H1 (cell line): ENCODE data around the gene MID2. TPM values are rescaled to one million over a fixed set of nuclear protein-coding genes. Genes with fewer than 3 reads are reported as not detected.
A peak's percentile ranks its signal among the peaks of the same experiment; 100 is the strongest.

ENCODE experiments used
- CTCF ChIA-PET: fragments of 300-600 bp; sonication (Branson Sonifier 250); formaldehyde crosslinking; loops from one replicate; lab custom pipeline; 2021; ENCODE audit not compliant: partially characterized antibody; lab: Charles Lee
- POLR2A ChIA-PET: fragments of 300-600 bp; sonication (Branson Sonifier 250); formaldehyde crosslinking; loops from one replicate; lab custom pipeline; 2021; ENCODE audit warnings: inconsistent platforms; ENCODE audit not compliant: partially characterized antibody; lab: Charles Lee
- DNase-seq, 2 experiments: peaks; one replicate each; pipeline versions ENCODE4 v3.0.0 to v3.0.0-alpha.2; 2010 to 2022; ENCODE audit warnings: low spot score in 2 of 2, low read depth in 1 of 2, mixed read lengths in 1 of 2
- FAIRE-seq: peaks from 2 replicates; lab custom pipeline; 2011; peaks lifted over from hg19 to GRCh38; lab: Jason Lieb, UNC
- H2AFZ ChIP-seq: 2 replicates; pipeline ENCODE4 v1.8.1; 2012; ENCODE audit warnings: low read length, inconsistent platforms
- H2AK5ac ChIP-seq: 2 replicates; pipeline ENCODE4 v1.6.1; 2013; ENCODE audit warnings: low read depth, low read length
- H2BK120ac ChIP-seq: replicated peaks from 2 replicates; pipeline ENCODE3; 2013; ENCODE audit warnings: low read depth, low read length, inconsistent platforms
- H2BK12ac ChIP-seq: 2 replicates; pipeline ENCODE4 v1.6.1; 2013; ENCODE audit warnings: low read depth, low read length
- H2BK15ac ChIP-seq: 2 replicates; pipeline ENCODE4 v1.6.1; 2013; ENCODE audit warnings: low read length
- H2BK20ac ChIP-seq: 2 replicates; pipeline ENCODE4 v1.6.1; 2013; ENCODE audit warnings: low read length
- H2BK5ac ChIP-seq: 2 replicates; pipeline ENCODE4 v1.6.1; 2013; ENCODE audit warnings: low read depth, low read length
- H3K14ac ChIP-seq: 2 replicates; pipeline ENCODE4 v1.6.1; 2013; ENCODE audit warnings: inconsistent platforms; ENCODE audit not compliant: insufficient read length
- H3K18ac ChIP-seq: 2 replicates; pipeline ENCODE4 v1.6.1; 2013; ENCODE audit warnings: low read length; ENCODE audit errors: extremely low read depth
- H3K23ac ChIP-seq: 2 replicates; pipeline ENCODE4 v1.6.1; 2013; ENCODE audit warnings: inconsistent platforms; ENCODE audit not compliant: insufficient read length
- H3K23me2 ChIP-seq: 2 replicates; pipeline ENCODE4 v1.6.1; 2013; ENCODE audit warnings: low read depth, low read length
- H3K27ac ChIP-seq: 2 replicates; pipeline ENCODE4 v1.6.1; 2011; ENCODE audit warnings: low read depth, low read length, inconsistent platforms
- H3K27me3 ChIP-seq, 4 experiments: replicated peaks in 1 of 4; 1 replicate in 1 of 4; 2 replicates in 3 of 4; pipeline versions ENCODE4 v1.6.1 to v1.8.1; 2011 to 2013; ENCODE audit warnings: low read length in 3 of 4, mild to moderate bottlenecking in 3 of 4, inconsistent platforms in 2 of 4, mixed read lengths in 2 of 4, moderate library complexity in 1 of 4; ENCODE audit not compliant: control insufficient read depth in 3 of 4, insufficient read depth in 3 of 4; ENCODE audit errors: extremely low read depth in 1 of 4
- H3K36me3 ChIP-seq, 4 experiments: 2 replicates each; pipeline versions ENCODE4 v1.6.1 to v1.8.1; 2011 to 2013; ENCODE audit warnings: mild to moderate bottlenecking in 4 of 4, low read length in 3 of 4, moderate library complexity in 2 of 4, control low read depth in 1 of 4, inconsistent platforms in 1 of 4; ENCODE audit not compliant: insufficient read depth in 4 of 4, control insufficient read depth in 2 of 4
- H3K4ac ChIP-seq: replicated peaks from 2 replicates; pipeline ENCODE3; 2013; ENCODE audit warnings: low read length, low read depth, mixed read lengths, inconsistent platforms; ENCODE audit not compliant: insufficient read length
- H3K4me1 ChIP-seq, 4 experiments: replicated peaks in 1 of 4; 1 replicate in 1 of 4; 2 replicates in 3 of 4; pipeline versions ENCODE4 v1.6.1 to v1.8.1; 2011 to 2013; ENCODE audit warnings: low read length in 3 of 4, inconsistent platforms in 2 of 4, mixed read lengths in 1 of 4; ENCODE audit not compliant: insufficient read depth in 4 of 4, control insufficient read depth in 3 of 4
- H3K4me2 ChIP-seq, 2 experiments: 2 replicates each; pipeline versions ENCODE4 v1.6.1 to v1.8.1; 2011 to 2013; ENCODE audit warnings: low read depth in 2 of 2, low read length in 2 of 2, control low read depth in 1 of 2, inconsistent platforms in 1 of 2, mild to moderate bottlenecking in 1 of 2; ENCODE audit not compliant: insufficient read depth in 1 of 2
- H3K4me3 ChIP-seq, 4 experiments: fragments of 200-600, 300-600 bp in 1 of 4; sonication (generic), shearing (Covaris generic), sonication (Bioruptor Twin) in 1 of 4; 2 replicates each; pipeline versions ENCODE4 v1.5.1 to v1.8.1; 2011 to 2016; ENCODE audit warnings: low read length in 4 of 4, low read depth in 3 of 4, control low read depth in 2 of 4, inconsistent platforms in 2 of 4, mild to moderate bottlenecking in 2 of 4, mixed read lengths in 1 of 4, moderate library complexity in 1 of 4; ENCODE audit not compliant: insufficient read depth in 2 of 4; ENCODE audit errors: extremely low read depth in 1 of 4
- H3K56ac ChIP-seq: replicated peaks from 2 replicates; pipeline ENCODE3; 2013; ENCODE audit warnings: low read depth, mild to moderate bottlenecking, mixed read lengths, low read length, inconsistent platforms; ENCODE audit not compliant: insufficient read length
- H3K79me1 ChIP-seq: 2 replicates; pipeline ENCODE4 v1.6.1; 2013; ENCODE audit warnings: low read depth, low read length, control low read depth
- H3K79me2 ChIP-seq, 2 experiments: 2 replicates each; pipeline versions ENCODE4 v1.6.1 to v1.8.1; 2012 to 2013; ENCODE audit warnings: low read length in 2 of 2, mild to moderate bottlenecking in 2 of 2, inconsistent platforms in 1 of 2; ENCODE audit not compliant: insufficient read depth in 2 of 2, control insufficient read depth in 1 of 2
- H3K9ac ChIP-seq, 4 experiments: replicated peaks in 1 of 4; 1 replicate in 1 of 4; 2 replicates in 3 of 4; pipeline versions ENCODE4 v1.6.1 to v1.8.1; 2011 to 2013; ENCODE audit warnings: low read depth in 3 of 4, low read length in 3 of 4, control low read depth in 2 of 4, mild to moderate bottlenecking in 2 of 4, moderate library complexity in 2 of 4, inconsistent platforms in 1 of 4; ENCODE audit errors: extremely low read depth in 1 of 4
- H3K9me3 ChIP-seq, 2 experiments: 2 replicates each; pipeline versions ENCODE4 v1.6.1 to v1.8.1; 2012 to 2013; ENCODE audit warnings: mild to moderate bottlenecking in 2 of 2, moderate library complexity in 2 of 2, control low read depth in 1 of 2, inconsistent platforms in 1 of 2, low read depth in 1 of 2, low read length in 1 of 2, mixed read lengths in 1 of 2; ENCODE audit not compliant: insufficient read depth in 2 of 2
- H4K20me1 ChIP-seq, 2 experiments: replicated peaks in 1 of 2; 2 replicates each; pipeline versions ENCODE3 to v1.8.1; 2011 to 2013; ENCODE audit warnings: inconsistent platforms in 2 of 2, low read length in 2 of 2, mild to moderate bottlenecking in 1 of 2; ENCODE audit not compliant: insufficient read depth in 2 of 2, control insufficient read depth in 1 of 2
- H4K5ac ChIP-seq: 2 replicates; pipeline ENCODE4 v1.6.1; 2013; ENCODE audit warnings: low read length, low read depth, mixed read lengths, inconsistent platforms; ENCODE audit not compliant: insufficient read length
- H4K8ac ChIP-seq: 2 replicates; pipeline ENCODE4 v1.8.0; 2013; ENCODE audit warnings: mild to moderate bottlenecking, moderate library complexity, low read length, inconsistent platforms; ENCODE audit not compliant: insufficient read depth; ENCODE audit errors: extremely low read depth
- H4K91ac ChIP-seq: replicated peaks from 2 replicates; pipeline ENCODE3; 2013; ENCODE audit warnings: low read length, mixed read lengths, inconsistent platforms; ENCODE audit not compliant: insufficient read length
- CREB1 ChIP-seq: IDR thresholded peaks from 2 replicates; pipeline ENCODE4 v1.6.1; 2012; ENCODE audit warnings: inconsistent platforms
- EGR1 ChIP-seq: IDR thresholded peaks from 2 replicates; pipeline ENCODE4 v1.6.1; 2011; ENCODE audit warnings: low read depth, low read length, borderline replicate concordance
- RAD21 ChIP-seq, 2 experiments: IDR thresholded peaks in 1 of 2; conservative IDR thresholded peaks in 1 of 2; 2 replicates each; pipeline ENCODE4 v1.6.1; 2011; ENCODE audit warnings: low read depth in 2 of 2, low read length in 2 of 2, improper control_type of control experiment in 1 of 2, inconsistent platforms in 1 of 2, mild to moderate bottlenecking in 1 of 2, moderate library complexity in 1 of 2
- RNF2 ChIP-seq: fragments of 200-900, 300-1000 bp; sonication (generic); IDR thresholded peaks from 2 replicates; pipeline ENCODE4 v1.7.1; 2016; ENCODE audit warnings: borderline replicate concordance, low read depth, mild to moderate bottlenecking, antibody characterized with exemption, low read length; ENCODE audit not compliant: poor library complexity, severe bottlenecking; ENCODE audit errors: missing control alignments
- SIN3A ChIP-seq, 2 experiments: IDR thresholded peaks in 1 of 2; conservative IDR thresholded peaks in 1 of 2; 2 replicates each; pipeline ENCODE4 v1.6.1; 2011 to 2012; ENCODE audit warnings: low read length in 2 of 2, improper control_type of control experiment in 1 of 2, low read depth in 1 of 2, mild to moderate bottlenecking in 1 of 2
- WGBS, 2 experiments: shearing (Covaris generic) in 1 of 2; methylation state at CpG; one replicate each; pipeline versions ENCODE4 v1.1.6 to v1.1.7; 2013 to 2015; ENCODE audit warnings: low lambda C conversion rate in 2 of 2, mixed read lengths in 2 of 2, inconsistent platforms in 1 of 2, low coverage in 1 of 2, missing lambda C conversion rate in 1 of 2; ENCODE audit not compliant: insufficient replicate concordance in 2 of 2, insufficient coverage in 1 of 2, insufficient read length in 1 of 2; ENCODE audit errors: extremely low coverage in 1 of 2, missing lambda C conversion rate in 1 of 2; 5-methylcytosine and 5-hydroxymethylcytosine counted together
- polyA plus RNA-seq, 7 experiments: library from polyadenylated mRNA; depleted of rRNA in 3 of 7; stranded (reverse) in 5 of 7; unstranded in 2 of 7; fragments of >200 nt in 5 of 7; fragments of 200-250 nt in 2 of 7; gene quantifications; 1 replicate in 5 of 7; 2 replicates in 1 of 7; 4 replicates in 1 of 7; pipeline versions ENCODE4 v1.2.1 to v1.2.3, GENCODE V29; 2011 to 2013; ENCODE audit warnings: missing spikeins in 2 of 7, mixed read lengths in 2 of 7
- total RNA-seq: library from RNA; stranded (reverse); fragmentation: NEBNext Ultra II Directional; extraction: Animal tissue kit (Norgen Biotek cat#: 25700); gene quantifications from 2 replicates; pipeline ENCODE4 v1.2.1, GENCODE V29; 2021
- TF ChIP-seq, protein P1 (sequence below), 3 experiments: IDR thresholded peaks; 1 replicate in 2 of 3; 2 replicates in 1 of 3; pipeline versions ENCODE4 v1.5.1 to v1.6.1; 2011; ENCODE audit warnings: low read length in 3 of 3, mild to moderate bottlenecking in 3 of 3, inconsistent platforms in 2 of 3, low read depth in 1 of 3, moderate library complexity in 1 of 3; ENCODE audit not compliant: insufficient read depth in 1 of 3; ENCODE audit errors: control extremely low read depth in 1 of 3

The MID2 gene
- total and polyA plus RNA-seq, 2 of the 8 experiments (the other 6 are each of a cell fraction or from before 2014, with no cell fraction given) = 0.98 to 1.7 TPM

DNA sequence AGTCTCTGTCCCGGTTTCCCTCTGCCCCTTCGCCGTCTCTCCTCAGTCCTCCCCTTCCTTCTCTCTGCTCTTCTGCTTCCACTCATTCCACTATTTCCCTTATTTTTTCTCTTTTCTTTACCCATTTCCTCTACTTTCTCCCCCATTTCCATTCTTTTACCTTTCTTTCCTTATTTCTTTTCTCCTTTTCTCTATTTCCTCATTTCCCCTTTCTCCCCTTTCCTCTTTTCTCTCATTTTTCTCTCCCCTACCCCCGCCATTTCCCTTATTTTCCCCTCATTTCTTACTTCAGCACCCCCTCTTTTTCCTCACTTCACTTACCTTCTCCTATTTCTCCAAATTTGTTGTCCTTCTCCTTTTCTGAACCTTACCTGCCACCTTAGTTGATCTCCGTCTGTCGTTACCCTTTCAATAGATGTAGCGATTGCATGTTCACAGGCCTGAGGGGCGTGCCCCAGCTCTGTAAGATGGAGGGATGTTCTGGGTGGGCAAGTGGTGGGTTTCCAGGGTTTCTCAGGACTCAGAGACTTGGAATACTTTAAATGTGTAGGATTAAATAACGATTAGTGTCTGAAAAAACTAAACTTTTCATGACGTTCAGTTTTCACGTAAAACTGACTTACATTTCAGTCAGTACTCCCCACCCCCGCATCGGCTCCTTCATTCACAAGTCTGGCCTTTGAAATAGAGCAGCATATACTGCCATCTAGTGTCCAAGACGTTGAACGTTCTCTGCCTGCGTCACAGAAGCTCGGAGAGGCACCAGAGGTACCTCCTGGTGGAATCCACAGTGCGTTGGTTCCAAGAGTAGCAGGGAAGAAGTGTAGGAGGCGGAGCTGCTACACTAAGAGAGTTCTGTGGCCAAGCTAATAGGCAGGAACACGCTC, 48.8 kb upstream of the MID2 start:
- H3K79me2 ChIP-seq = no peaks in the 10 kb centered on the region
- no peak overlapping the region for H3K23ac ChIP-seq
- POLR2A ChIA-PET = interaction anchor here (0.9 to 1.3 kb wide), 3 partner anchors 60 to 121 kb away, joined by 3 to 6 read pairs (median 4); no protein-coding TSS in a partner anchor
- TF ChIP-seq SIN3A (conservative IDR thresholded peaks at IDR 0.05 in 1 of 2, IDR thresholded peaks at IDR 0.05 in 1 of 2; ENCODE audit: low read depth in 1 of 2, low read length in 2 of 2) (no peak), CREB1 (peak; percentile 74; the same call in 1 of the 2 replicates), RAD21 (IDR thresholded peaks at IDR 0.05 in 1 of 2, conservative IDR thresholded peaks at IDR 0.05 in 1 of 2; ENCODE audit: low read depth in 2 of 2, low read length in 2 of 2) (peak; percentile 82 to 90), RNF2 (no peak), EGR1 (peak; percentile 91)
- TF ChIP-seq, protein P1, sequence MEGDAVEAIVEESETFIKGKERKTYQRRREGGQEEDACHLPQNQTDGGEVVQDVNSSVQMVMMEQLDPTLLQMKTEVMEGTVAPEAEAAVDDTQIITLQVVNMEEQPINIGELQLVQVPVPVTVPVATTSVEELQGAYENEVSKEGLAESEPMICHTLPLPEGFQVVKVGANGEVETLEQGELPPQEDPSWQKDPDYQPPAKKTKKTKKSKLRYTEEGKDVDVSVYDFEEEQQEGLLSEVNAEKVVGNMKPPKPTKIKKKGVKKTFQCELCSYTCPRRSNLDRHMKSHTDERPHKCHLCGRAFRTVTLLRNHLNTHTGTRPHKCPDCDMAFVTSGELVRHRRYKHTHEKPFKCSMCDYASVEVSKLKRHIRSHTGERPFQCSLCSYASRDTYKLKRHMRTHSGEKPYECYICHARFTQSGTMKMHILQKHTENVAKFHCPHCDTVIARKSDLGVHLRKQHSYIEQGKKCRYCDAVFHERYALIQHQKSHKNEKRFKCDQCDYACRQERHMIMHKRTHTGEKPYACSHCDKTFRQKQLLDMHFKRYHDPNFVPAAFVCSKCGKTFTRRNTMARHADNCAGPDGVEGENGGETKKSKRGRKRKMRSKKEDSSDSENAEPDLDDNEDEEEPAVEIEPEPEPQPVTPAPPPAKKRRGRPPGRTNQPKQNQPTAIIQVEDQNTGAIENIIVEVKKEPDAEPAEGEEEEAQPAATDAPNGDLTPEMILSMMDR (IDR thresholded peaks at IDR 0.05; ENCODE audit: control extremely low read depth in 1 of 3, insufficient read depth in 1 of 3, low read depth in 1 of 3, low read length in 3 of 3) = peak; percentile 42 to 74 (median 67)
- no peak overlapping the region for H3K56ac ChIP-seq
- no peak overlapping the region for H2BK20ac ChIP-seq
- DNase-seq (peak; percentile 53 to 55), FAIRE-seq (peak; percentile 99)
- H2AFZ ChIP-seq = no peak overlapping the region
- H3K4me2 ChIP-seq = peak overlapping the region; percentile 89 to 94
- H3K27ac ChIP-seq = no peak overlapping the region
- H3K79me1 ChIP-seq = no peaks in the 10 kb centered on the region
- peak overlapping the region; percentile 26 to 62 (median 41); a peak in 5 of 8 replicates for H3K4me3 ChIP-seq
- H2BK15ac ChIP-seq = no peak overlapping the region
- peaks cover 0 to 10% (median 6%) of the 10 kb centered on the region in 4 experiments for H3K4me1 ChIP-seq
- no peak overlapping the region for H2AK5ac ChIP-seq
- no peaks in the 10 kb centered on the region for H3K9me3 ChIP-seq
- H4K20me1 ChIP-seq = no peaks in the 10 kb centered on the region
- WGBS, 2 experiments = 8 to 78% methylated on average over 1 to 17 of the region's 20 CpGs
- no peak overlapping the region for H2BK12ac ChIP-seq
- CTCF ChIA-PET = interaction anchor here (0.6 to 10.8 kb wide), 32 partner anchors 9 to 835 kb away, joined by 3 to 209 read pairs (median 3); partner anchors contain the start of genes MID2, PRPS1 and RBM41
- H4K5ac ChIP-seq = no peak overlapping the region
- peaks cover 20 to 39% (median 32%) of the 10 kb centered on the region in 4 experiments for H3K27me3 ChIP-seq
- H3K4ac ChIP-seq = no peak overlapping the region
- H3K36me3 ChIP-seq = no peaks in the 10 kb centered on the region
- H3K14ac ChIP-seq = no peak overlapping the region
- H3K9ac ChIP-seq = no peak overlapping the region
- H4K8ac ChIP-seq = no peak overlapping the region
- H2BK120ac ChIP-seq = no peak overlapping the region
- H4K91ac ChIP-seq = no peak overlapping the region
- H3K18ac ChIP-seq = no peak overlapping the region
- peaks cover 4% of the 10 kb centered on the region; the same call in 1 of the 2 replicates for H3K23me2 ChIP-seq
- H2BK5ac ChIP-seq = no peak overlapping the region
